Glomerular visceral epithelial cell (primary cell): ENCODE results near the gene ZBTB8B.
"Not testable (repeated sequence)": the region's sequence is repeated elsewhere in the genome, so short reads cannot be mapped to it uniquely, and the experiment has no call there.

Experiments used
- DNase-seq: peaks from one replicate; pipeline ENCODE4 v3.0.0-alpha.2; 2016; ENCODE audit errors: extremely low spot score

Gene ZBTB8B

DNA sequence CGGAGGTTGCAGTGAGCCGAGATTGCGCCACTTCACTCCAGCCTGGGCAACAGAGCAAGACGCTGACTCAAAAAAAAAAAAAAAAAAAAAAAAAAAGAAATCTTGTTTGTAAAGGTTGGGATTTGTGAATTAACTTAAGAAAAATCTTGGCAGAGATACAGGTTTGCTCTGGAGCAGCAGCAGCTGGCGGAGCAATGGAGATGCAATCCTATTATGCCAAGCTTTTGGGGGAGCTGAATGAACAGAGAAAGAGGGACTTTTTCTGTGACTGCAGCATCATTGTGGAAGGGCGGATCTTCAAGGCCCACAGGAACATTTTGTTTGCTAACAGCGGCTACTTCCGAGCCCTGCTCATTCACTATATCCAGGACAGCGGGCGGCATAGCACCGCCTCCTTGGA lies 5.6 kb downstream of the ZBTB8B start:
- no peak for DNase-seq

DNA sequence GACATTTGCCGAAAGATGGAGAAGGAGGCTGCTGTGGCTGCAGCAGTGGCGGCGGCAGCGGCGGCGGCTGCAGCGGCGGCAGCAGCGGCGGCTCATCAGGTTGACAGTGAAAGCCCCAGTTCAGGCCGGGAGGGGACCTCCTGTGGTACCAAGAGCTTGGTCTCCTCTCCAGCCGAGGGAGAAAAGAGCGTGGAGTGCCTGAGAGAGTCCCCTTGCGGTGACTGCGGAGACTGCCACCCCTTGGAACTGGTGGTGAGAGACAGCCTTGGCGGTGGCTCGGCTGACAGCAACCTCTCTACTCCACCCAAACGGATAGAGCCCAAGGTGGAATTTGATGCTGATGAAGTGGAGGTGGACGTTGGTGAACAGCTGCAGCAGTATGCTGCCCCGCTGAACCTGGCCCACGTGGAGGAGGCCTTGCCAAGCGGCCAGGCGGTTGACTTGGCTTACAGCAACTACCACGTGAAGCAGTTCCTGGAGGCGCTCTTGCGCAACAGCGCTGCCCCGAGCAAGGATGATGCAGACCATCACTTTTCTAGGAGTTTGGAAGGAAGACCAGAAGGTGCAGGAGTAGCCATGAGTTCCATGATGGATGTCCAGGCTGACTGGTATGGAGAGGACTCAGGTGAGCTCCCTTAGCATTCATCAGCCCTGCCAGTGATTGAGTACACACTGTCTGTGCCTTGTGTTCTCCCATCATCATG lies 6.3 kb downstream of the ZBTB8B start:
- DNase-seq = no peak

DNA sequence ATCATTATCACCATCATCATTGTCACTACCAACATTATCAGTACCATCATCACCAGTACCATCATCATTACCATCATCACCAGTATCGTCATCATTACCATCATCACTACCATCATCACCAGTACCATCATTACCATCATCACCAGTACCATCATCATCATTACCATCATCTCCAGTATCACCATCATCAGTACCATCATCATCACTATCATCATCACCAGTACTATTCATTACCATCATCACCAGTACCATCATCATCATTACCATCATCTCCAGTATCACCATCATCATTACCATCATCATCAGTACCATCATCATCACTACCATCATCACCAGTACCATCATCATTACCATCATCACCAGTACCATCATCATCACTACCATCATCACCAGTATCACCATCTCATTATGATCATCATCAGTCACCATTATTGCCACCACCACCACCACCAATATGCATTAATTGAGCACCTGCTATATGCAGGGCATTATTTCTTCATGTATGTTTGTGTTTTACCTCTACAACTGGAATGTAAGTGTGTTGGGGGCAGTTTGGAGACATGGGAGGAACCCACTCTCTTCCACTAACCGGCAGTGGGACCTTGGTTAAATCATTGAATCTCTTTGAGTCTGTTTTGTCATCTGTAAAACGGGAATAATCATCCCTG lies 7.0 kb downstream of the ZBTB8B start:
- DNase-seq = no peak

DNA sequence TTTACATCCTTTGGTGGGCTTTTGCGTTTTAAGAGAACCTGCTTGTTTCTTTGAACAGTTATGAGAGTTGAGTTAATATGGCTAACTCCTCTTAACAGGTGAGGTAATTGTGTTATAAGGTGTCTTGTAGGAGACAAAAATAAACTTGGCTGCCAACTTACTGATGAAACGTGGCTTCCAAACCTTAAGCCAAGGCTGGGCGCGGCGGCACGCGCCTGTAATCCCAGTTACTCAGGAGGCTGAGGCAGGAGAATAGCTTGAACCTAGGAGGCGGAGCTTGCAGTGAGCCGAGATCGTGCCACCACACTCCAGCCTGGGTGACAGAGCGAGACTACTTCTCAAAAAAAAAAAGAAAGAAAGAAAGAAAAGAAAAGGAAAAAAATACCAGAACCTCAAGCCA lies 8.1 kb downstream of the ZBTB8B start:
- not testable (repeated sequence) for DNase-seq

DNA sequence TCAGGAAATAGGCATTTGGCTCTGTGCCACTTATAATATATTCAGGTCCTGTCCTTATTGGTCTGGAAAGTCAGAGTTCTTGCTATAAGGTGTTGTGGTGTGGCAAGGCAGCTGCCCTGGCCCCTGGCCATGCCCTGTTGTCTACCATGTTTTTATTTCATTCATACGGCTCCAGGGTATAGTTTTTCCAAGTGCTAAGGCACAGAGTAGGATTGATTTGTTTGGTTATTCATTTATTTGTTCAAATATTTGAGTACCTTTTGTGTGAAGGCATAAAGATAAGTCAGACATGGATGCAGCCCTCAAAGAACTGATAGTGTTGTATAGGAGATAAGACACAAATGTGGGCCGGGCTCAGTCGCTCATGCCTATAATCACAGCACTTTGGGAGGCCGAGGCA lies 10.1 kb downstream of the ZBTB8B start:
- no peak for DNase-seq

DNA sequence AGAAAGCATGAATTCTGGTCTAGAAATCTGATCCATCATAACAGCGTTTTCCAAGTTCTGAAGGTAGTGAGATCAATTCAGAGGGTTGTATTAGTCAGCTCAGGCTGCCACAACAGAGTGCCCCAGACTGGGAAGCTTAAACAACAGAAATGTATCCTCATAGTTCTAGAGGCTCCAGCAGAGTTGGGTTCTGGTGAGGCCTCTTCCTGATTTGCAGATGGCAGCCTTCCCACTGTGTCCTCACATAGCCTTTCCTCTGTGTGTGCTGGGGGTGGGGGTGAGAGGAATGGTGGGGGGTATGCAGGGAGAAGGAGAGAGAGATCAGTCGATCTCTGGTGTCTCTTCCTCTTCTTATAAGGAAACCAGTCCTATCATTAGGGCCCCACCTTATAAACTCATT lies 15.1 kb downstream of the ZBTB8B start:
- no peak for DNase-seq

DNA sequence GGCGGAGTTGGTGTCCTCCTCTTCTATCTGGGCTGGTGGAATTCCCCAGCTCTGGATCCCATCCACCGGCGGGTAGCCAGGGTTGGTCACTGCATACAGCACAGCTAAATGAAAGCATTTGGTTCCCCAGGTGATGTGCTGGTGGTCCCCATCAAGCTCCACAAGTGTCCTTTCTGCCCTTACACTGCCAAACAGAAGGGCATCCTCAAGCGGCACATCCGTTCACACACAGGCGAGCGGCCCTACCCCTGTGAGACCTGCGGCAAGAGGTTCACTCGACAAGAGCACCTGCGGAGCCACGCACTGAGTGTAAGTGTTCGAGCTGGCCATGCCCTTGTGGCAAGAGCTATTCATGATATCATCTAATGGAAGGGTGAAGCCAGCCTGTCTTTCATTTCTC lies 15.9 kb downstream of the ZBTB8B start:
- no peak for DNase-seq

DNA sequence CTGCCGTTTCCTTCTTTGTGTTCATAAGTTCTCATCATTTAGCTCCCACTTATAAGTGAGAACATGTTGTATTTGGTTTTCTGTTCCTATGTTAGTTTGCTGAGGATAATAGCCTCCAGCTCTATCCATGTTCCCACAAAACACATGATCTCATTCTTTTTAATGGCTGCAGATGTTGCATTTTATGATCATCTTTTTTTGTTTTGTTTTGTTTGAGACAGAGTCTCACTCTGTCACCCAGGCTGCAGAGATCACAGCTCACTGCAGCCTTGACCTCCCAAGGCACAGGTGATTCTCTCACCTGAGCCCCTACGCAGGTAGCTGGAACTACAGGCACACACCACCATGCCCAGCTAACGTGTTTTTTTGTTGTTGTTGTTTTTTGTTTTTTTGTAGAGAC lies 16.9 kb downstream of the ZBTB8B start:
- DNase-seq = not testable (repeated sequence)

DNA sequence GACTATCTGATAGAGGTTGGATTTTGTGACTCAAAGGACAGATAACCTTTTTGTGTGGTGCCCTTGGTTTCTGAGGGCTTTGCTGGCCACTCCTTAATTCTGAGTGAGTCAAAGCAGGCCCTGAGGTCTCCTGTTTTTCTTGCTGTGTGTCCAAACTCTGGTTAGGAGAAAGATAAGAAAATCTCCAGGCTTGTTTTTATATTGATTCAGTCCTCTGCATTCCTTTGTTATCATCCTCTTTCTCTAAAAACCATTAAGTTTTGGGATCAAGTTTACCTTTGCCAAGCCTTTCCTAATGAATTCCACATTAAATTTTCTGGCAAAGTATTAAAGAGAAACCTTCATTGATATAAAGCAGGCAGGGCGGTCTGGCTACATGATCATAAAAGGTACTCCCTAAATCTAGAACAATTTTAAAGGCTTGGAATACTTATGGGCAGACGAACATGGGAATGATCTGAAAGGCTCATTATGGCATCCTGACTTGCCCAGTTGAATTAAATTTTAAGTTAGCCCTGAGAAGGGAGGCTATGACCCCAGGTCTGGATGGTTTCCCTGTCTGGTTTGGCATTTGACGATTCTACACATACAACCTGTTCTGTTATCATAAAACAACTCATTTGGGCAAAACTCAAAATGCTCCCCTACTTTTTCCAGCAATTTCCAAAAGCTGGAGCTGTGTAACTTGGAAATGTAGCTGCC lies 20.8 kb downstream of the ZBTB8B start:
- no peak for DNase-seq

DNA sequence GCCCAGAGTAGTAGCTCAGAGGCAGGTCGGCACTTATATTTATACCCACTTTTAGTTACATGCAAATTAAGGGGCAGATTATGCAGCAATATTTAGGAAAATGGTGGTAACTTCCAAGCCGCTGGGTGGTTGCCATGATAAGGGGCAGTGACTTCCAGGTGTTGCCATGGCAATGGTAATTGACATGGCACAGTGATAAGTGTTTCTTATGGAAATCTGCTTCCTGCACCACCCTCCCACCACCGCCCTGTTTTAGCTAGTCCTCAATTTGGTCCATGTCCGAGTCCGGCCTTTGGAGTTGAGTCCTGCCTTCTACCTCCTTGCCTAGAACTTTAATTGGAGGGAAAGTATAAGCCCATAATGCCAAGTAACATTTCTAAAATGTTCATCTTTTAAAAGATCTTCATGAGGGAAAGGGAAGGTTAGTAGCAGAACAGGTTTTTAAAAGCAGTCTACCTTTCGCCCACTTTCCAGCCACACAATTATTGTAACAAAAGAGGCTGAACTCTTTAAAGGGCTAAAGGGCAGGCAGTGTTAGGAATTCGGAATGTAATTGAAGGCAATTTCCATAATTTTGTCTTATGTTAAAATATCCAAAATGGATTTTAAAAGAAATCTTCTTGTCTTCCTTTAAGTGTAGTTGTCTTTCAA lies 21.7 kb downstream of the ZBTB8B start:
- no peak for DNase-seq

DNA sequence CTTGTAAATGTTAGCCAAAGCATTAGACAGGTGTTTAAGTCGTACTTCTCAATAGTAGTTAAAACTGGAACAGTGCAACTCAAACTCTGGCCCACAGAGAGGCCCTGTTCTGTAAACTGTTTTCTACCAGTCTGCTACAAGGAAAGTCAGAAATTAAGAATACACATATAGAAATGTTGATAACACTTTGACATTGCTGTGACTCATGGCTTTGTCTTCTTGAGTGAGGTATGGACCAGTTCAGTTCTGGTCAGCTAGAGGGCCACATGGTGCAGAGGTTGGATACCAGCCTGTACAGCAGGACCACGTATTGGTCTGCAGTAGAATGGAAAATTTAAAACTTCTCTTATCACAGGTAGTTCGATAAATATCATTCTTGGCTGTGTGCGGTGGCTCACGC lies 22.3 kb downstream of the ZBTB8B start:
- DNase-seq = no peak

DNA sequence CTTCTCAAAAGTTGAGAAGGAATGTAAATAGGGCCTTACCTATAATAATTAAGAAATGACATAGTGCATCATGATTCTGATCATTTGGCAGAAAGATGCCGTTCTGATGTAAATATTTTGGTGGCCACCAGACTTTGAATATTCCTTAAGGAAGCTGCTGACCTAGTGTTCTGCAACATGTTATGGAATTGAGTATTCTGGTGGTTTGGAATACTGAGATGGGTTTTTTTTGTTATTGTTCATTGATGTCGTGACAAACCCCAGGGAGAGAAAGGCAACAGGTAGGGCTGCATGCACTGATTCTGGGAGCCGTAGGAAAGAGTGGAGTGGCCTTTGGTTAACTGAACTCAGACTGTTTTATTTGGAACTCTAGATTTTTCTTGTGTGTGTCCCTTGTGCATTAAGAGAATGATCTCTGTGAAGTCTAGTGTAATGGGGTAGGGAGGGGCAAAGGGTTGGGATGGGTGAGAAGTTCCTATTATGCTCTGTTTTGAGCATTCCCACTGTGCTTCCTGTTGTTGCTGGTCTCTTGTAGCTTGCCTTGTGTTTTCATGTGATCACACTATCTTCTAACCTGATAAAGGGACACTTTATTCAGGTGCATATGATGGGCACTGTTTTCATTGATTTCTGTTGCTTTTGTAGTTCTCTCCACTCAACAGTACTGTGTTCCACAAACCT lies 25.0 kb downstream of the ZBTB8B start:
- DNase-seq = no peak

DNA sequence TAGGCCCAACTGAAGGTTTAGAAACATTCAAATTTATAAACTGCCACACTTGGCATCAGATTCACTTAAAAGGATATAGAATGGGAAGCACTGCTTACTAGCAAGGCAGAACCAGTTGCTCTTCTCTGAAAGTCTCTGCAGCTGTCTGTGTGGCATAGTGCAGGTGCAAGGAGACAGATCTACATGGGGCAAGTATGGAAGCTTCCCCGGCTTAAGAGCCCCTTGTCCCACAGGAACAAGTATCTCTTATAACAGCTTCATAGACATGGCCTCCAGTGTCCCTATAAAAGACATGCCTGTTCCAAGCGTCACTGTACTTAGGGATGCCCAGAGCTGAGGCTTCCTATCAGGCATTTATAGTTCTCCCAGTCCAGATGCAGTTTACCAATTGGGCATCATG lies 26.5 kb downstream of the ZBTB8B start:
- DNase-seq = no peak

DNA sequence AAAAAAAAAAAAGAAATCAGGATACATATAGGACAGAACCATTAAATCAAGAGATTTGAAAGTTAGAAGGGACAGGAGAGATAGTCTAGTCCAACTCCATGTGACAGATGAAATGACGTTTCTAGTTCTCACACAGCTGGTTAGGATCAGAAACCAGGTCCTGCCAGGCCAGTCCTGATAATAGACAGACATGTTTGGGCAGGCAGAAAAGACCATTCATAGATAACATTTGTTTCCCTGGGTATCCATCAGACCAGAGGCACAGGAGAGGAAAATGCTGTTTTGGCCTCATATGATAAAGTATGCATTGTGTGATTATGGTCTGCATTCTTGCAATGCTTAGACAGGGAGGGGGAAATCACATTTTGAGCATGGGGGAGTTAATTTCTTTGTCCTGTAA lies 29.3 kb downstream of the ZBTB8B start:
- DNase-seq = no peak

DNA sequence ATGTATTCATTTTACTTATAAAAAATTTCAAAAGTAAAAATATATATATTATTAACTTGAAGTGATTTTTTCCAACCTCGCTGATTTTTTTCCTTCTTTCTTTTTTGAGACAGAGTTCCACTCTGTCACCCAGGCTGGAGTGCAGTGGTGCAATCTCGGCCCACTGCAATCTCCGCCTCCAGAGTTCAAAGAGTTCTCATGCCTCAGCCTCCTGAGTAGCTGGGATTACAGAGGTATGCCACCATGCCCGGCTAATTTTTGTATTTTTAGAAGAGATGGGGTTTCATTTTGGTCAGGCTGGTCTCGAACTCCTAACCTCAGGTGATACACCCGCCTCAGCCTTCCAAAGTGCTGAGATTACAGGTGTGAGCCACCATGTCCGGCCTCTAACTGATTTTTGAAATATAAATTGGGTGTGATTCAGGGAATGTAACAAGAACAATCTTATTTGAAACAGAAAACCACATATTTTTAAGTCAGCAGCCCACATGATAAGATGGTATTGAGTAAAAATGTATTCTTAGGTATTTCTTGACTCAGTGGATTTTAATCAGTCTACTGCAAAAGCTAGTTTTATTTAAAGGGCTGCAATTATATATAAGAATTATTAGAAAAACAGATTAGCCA lies 30.0 kb downstream of the ZBTB8B start:
- DNase-seq = no peak

DNA sequence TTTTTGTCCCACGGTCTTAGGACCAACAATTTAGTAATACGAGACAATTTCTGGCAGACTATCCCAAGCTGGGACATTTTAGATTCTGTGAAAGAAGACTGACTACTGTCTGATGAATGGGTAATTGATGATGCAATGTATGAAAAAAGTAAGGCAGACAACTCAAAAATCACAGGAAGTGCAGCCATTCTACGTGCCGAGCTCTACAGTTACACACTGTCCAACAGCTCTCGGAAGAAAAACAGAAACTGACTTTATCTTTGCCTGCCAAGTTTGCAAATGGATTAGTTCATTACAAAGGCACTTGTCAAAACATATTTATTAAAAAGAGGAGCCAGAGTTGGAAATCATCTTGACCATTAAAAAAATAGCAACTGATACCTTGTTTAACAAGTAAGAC lies 31.3 kb downstream of the ZBTB8B start:
- no peak for DNase-seq

DNA sequence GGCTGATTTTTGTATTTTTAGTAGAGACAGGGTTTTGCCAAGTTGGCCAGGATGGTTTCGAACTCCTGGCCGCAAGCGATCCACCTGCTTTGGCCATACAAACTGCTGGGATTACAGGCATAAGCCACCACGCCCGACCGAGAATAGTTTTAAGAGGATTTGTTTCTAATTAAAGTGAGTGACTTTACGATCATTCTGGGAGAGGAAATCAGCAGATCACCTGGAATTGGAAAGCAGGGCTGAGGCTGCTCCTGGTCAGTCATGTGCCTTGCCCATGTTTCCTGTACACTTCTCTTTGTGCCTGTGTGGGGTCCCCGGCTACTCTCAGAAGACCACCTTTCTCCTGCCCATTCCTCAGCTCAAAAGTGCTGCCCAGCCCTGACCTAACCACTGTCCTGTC lies 33.9 kb downstream of the ZBTB8B start:
- no peak for DNase-seq

DNA sequence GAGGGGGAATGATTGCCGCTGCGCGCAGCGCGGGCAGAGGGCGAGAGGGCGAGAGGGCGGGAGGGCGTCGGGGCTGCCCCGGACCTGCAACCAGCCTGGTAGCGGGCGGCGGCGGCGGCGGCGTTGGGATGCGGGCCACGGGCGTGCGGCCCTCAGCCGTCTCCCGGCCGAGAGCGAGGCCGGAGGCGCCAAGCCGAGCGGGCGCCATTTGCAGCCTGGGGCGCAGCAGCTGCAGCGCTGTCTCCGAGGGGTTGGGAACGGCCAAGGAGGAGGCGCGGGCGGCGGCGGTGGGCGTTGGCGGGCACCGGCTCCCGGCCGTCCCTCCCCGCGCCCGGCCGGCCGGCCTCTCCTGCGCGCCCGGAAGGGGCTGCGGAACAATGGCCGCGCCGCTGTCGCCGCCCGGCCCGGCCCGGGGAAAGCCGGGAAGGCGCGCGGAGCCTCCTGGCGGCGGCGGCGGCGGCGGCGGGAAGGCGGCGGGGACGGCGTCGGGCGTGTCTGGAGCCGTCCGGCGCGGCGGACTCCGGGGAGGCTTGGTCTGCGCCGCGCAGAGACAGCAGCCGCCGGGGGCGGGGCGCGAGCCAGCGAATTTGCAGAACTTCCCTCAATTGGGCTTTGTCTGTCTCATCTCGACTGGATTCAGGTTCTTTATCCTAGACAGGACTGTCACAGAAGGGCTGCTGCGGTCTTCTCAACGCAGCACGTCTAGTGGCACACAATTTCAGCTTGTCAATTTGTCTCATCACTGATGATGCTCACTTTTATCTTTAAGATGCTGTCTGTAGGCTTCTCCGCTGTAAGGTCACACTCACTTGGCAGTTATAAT lies 35.7 kb downstream of the ZBTB8B start:
- DNase-seq = peak; percentile 68

DNA sequence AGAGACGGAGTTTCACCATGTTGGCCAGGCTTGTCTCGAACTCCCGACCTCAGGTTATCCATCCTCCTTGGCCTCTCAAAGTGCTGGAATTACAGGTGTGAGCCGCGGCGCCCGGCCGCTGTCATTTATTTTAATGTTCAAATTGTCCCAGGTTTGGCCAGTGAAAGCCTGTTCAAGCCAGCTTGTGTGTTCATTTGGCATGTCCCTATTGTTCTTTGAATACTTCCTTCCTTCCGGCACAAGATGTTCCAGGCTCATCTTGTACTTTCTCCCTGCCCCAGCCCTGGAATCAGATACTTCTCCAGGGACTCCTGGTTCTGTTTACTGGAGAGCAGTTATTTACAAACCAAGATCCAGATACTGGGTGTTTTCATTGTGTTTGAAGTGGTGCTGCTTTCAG lies 37.0 kb downstream of the ZBTB8B start:
- DNase-seq = no peak

DNA sequence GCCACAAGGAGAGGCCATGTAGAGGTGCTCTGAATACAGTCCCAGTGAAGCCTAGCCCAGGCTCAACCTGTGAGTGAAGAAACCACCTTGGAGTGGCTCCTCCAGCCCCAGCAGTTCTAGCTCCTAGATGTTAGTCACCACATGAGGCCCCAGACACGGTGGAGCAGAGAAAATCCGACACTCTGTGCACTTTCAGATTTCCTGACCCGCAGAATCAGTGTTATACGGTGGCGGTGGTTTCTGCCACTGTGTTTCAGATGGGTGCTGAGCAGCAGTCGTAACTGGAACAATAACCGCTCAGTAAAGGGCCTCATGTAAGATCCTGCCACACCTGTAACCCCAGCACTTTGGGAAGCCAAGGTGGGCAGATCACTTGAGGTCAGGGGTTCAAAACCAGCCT lies 38.3 kb downstream of the ZBTB8B start:
- no peak for DNase-seq

DNA sequence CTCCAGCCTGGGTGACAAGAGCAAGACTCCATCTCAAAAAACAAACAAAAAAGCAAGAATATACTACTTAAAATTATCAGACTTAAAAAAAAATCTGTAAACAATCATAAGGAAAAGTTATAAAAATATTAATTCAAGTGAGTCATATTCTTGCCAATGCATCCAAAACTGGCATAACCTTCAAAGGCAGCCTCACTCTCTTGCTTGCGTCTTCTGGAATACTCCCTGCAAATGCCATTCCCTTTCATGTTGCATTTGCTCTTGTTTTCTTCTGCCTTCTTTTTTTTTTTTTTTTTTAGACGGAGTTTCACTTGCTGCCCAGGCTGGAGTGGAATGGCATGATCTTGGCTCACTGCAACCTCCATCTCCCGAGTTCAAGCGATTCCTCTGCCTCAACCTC lies 42.1 kb downstream of the ZBTB8B start:
- DNase-seq = no peak
